GM12878 (cell line): Measurements from ENCODE around the gene NDEL1. TPM values are rescaled to one million over a fixed set of nuclear protein-coding genes. Genes with fewer than 3 reads are reported as not detected.

Experiments used
- ATAC-seq: fragments of 200-7000 bp; cut with Tn5 transposase; 3 replicates; pipeline ENCODE4 v1.9.1; 2020; ENCODE audit warnings: mild to moderate bottlenecking, moderate library complexity
- BruUV-seq: library from RNA; stranded (reverse); fragments of 400-500 nt; replicated peaks from 2 replicates; lab custom pipeline; 2021; lab: Mats Ljungman, UMichigan
- CTCF ChIA-PET: fragments of 300-600 bp; sonication (Branson Sonifier 250); formaldehyde crosslinking; extraction: SDS; loops from one replicate; lab custom pipeline; 2021; ENCODE audit warnings: inconsistent platforms; lab: Yijun Ruan, JAX
- POLR2A ChIA-PET: fragments of 350-600 bp; formaldehyde crosslinking; extraction: SDS; loops from one replicate; lab custom pipeline; 2021; ENCODE audit warnings: inconsistent platforms; lab: Charles Lee
- RAD21 ChIA-PET: fragments of 300-600 bp; sonication (Branson Sonifier 250); formaldehyde crosslinking; loops from one replicate; lab custom pipeline; 2023; ENCODE audit warnings: antibody characterized with exemption; ENCODE audit not compliant: unreplicated experiment; lab: Charles Lee
- SMC1A ChIA-PET: fragments of 300-600 bp; sonication (Branson Sonifier 250); formaldehyde crosslinking; loops from one replicate; lab custom pipeline; 2023; ENCODE audit not compliant: unreplicated experiment, uncharacterized antibody; lab: Charles Lee
- DNase-seq: peaks from one replicate; pipeline ENCODE4 v3.0.0-alpha.2; 2011; ENCODE audit warnings: low read depth, low spot score
- FAIRE-seq: peaks from 3 replicates; lab custom pipeline; 2011; peaks lifted over from hg19 to GRCh38; lab: Jason Lieb, UNC
- H2AFZ ChIP-seq: 2 replicates; pipeline ENCODE4 v1.6.0; 2011; ENCODE audit warnings: low read depth, low read length, control low read depth; ENCODE audit not compliant: control insufficient read depth
- H3K27ac ChIP-seq: 2 replicates; pipeline ENCODE4 v1.5.1; 2011; ENCODE audit warnings: control low read depth; ENCODE audit not compliant: control insufficient read depth, insufficient read depth
- H3K27me3 ChIP-seq, 2 experiments: replicated peaks in 1 of 2; 2 replicates each; pipeline versions ENCODE4 v1.6.0 to v1.6.1; 2011; ENCODE audit warnings: low read length in 1 of 2; ENCODE audit not compliant: control insufficient read depth in 2 of 2, insufficient read depth in 2 of 2
- H3K36me3 ChIP-seq, 2 experiments: 2 replicates each; pipeline ENCODE4 v1.5.1; 2011; ENCODE audit warnings: low read length in 1 of 2; ENCODE audit not compliant: control insufficient read depth in 2 of 2, insufficient read depth in 2 of 2
- H3K4me1 ChIP-seq: 2 replicates; pipeline ENCODE4 v1.6.1; 2011; ENCODE audit warnings: mild to moderate bottlenecking, low read length, moderate library complexity, mixed read lengths; ENCODE audit not compliant: control insufficient read depth, insufficient read depth
- H3K4me2 ChIP-seq: 2 replicates; pipeline ENCODE4 v1.6.0; 2011; ENCODE audit warnings: control low read depth; ENCODE audit not compliant: control insufficient read depth, insufficient read depth
- H3K4me3 ChIP-seq: fragments of 200-600 bp; sonication (generic); 2 replicates; pipeline ENCODE4 v1.5.1; 2016
- H3K79me2 ChIP-seq: 2 replicates; pipeline ENCODE4 v1.6.0; 2011; ENCODE audit warnings: low read length; ENCODE audit not compliant: control insufficient read depth, insufficient read depth
- H3K9ac ChIP-seq: 2 replicates; pipeline ENCODE4 v1.8.0; 2011; ENCODE audit warnings: low read length, control low read depth, mixed read lengths; ENCODE audit not compliant: control insufficient read depth, insufficient read depth
- H3K9me3 ChIP-seq: replicated peaks from 3 replicates; pipeline ENCODE4 v1.5.1; 2011; ENCODE audit warnings: mild to moderate bottlenecking, low read length; ENCODE audit not compliant: control insufficient read depth, insufficient read depth
- H4K20me1 ChIP-seq: 2 replicates; pipeline ENCODE4 v1.6.0; 2011; ENCODE audit not compliant: control insufficient read depth, insufficient read depth
- BCL11A ChIP-seq: IDR thresholded peaks from 2 replicates; pipeline ENCODE4 v1.6.1; 2011; ENCODE audit warnings: low read depth, low read length
- BHLHE40 ChIP-seq, 2 experiments: fragments of 450-650 bp in 1 of 2; IDR thresholded peaks; 2 replicates each; pipeline ENCODE4 v1.6.1; 2011 to 2017; ENCODE audit warnings: low read depth in 2 of 2, borderline replicate concordance in 1 of 2, improper control_type of control experiment in 1 of 2, low read length in 1 of 2, mild to moderate bottlenecking in 1 of 2
- EGR1 ChIP-seq, 2 experiments: IDR thresholded peaks; 1 replicate in 1 of 2; 2 replicates in 1 of 2; pipeline ENCODE4 v1.6.1; 2011 to 2012; ENCODE audit warnings: low read depth in 2 of 2, low read length in 2 of 2, borderline replicate concordance in 1 of 2, mild to moderate bottlenecking in 1 of 2, moderate library complexity in 1 of 2
- IRF4 ChIP-seq: IDR thresholded peaks from 2 replicates; pipeline ENCODE4 v1.6.1; 2011; ENCODE audit warnings: low read depth, low read length
- PAX5 ChIP-seq: IDR thresholded peaks from 2 replicates; pipeline ENCODE4 v1.6.1; 2011; ENCODE audit warnings: low read depth, low read length, borderline replicate concordance
- SMAD5 ChIP-seq: IDR thresholded peaks from 2 replicates; pipeline ENCODE4 v1.6.1; 2016; ENCODE audit warnings: antibody characterized with exemption, low read depth
- SMARCA5 ChIP-seq: fragments of 450-650 bp; IDR thresholded peaks from 2 replicates; pipeline ENCODE4 v1.6.1; 2017; ENCODE audit warnings: mild to moderate bottlenecking
- SRF ChIP-seq, 2 experiments: IDR thresholded peaks; 2 replicates each; pipeline ENCODE4 v1.6.1; 2011; ENCODE audit warnings: low read depth in 2 of 2, low read length in 2 of 2, mild to moderate bottlenecking in 1 of 2, moderate library complexity in 1 of 2
- STAT3 ChIP-seq: IDR thresholded peaks from 2 replicates; pipeline ENCODE4 v1.6.1; 2011; ENCODE audit warnings: low read depth, low read length, improper control_type of control experiment
- SUZ12 ChIP-seq: fragments of 200-600 bp; sonication (generic); IDR thresholded peaks from one replicate; pipeline ENCODE4 v1.6.1; 2018; ENCODE audit warnings: antibody characterized with exemption, mild to moderate bottlenecking; ENCODE audit not compliant: unreplicated experiment
- ZSCAN29 ChIP-seq: fragments of 450-650 bp; IDR thresholded peaks from 2 replicates; pipeline ENCODE4 v1.6.1; 2017; ENCODE audit warnings: mild to moderate bottlenecking, moderate library complexity
- ZZZ3 ChIP-seq: IDR thresholded peaks from 2 replicates; pipeline ENCODE4 v1.6.1; 2011; ENCODE audit warnings: low read depth; ENCODE audit not compliant: control insufficient read depth, insufficient read length
- WGBS: methylation state at CpG from one replicate; pipeline ENCODE4 v1.1.6; 2016; ENCODE audit warnings: low lambda C conversion rate; ENCODE audit not compliant: insufficient replicate concordance, insufficient coverage; ENCODE audit errors: missing lambda C conversion rate; 5-methylcytosine and 5-hydroxymethylcytosine counted together
- in situ Hi-C: fragments of 300-500 bp; cut with MboI; formaldehyde crosslinking; loops from 9 replicates; pipeline ENCODE4 v1.14.3; 2018; ENCODE audit warnings: mixed read lengths
- intact Hi-C: fragments of 100-400 bp; cut with micrococcal nuclease; formaldehyde crosslinking; loops from one replicate; pipeline ENCODE4 v1.14.2; 2022; ENCODE audit not compliant: unreplicated experiment
- polyA plus RNA-seq, 11 experiments: library from polyadenylated mRNA; depleted of rRNA in 4 of 11; unstranded in 6 of 11; stranded (reverse) in 5 of 11; fragments of >200 nt; fragmentation: Nextera tagmentation in 4 of 11; fragmentation: Illumina TruSeq in 1 of 11; extraction: Ambion mirVana in 4 of 11; extraction: Trizol in 1 of 11; gene quantifications; 1 replicate in 1 of 11; 2 replicates in 10 of 11; pipeline versions ENCODE4 v1.2.1 to v1.2.3, GENCODE V29; 2011 to 2016; ENCODE audit warnings: inconsistent platforms in 2 of 11, missing spikeins in 2 of 11, low read depth in 1 of 11
- total RNA-seq, 4 experiments: library from RNA; depleted of rRNA in 3 of 4; stranded (reverse); fragments of >200 nt in 3 of 4; fragmentation: Illumina TruSeq in 1 of 4; extraction: Trizol in 1 of 4; gene quantifications; 2 replicates each; pipeline versions ENCODE4 v1.2.1 to v1.2.3, GENCODE V29; 2013 to 2021
- TF ChIP-seq, protein P1 (sequence below): fragments of 450-650 bp; IDR thresholded peaks from 2 replicates; pipeline ENCODE4 v1.6.1; 2018; ENCODE audit warnings: mild to moderate bottlenecking, low read depth, moderate library complexity; ENCODE audit not compliant: partially characterized antibody
- TF ChIP-seq, protein P2 (sequence below): fragments of 450-650 bp; IDR thresholded peaks from 2 replicates; pipeline ENCODE4 v1.6.1; 2016; ENCODE audit warnings: mild to moderate bottlenecking

NDEL1 gene
- total and polyA plus RNA-seq, 10 of the 15 experiments (the other 5 are each of a cell fraction or from before 2014, with no cell fraction given), result 0.72 to 41.5 (median 29.9) TPM

GRCh38 chr17:8402921-8403536 lies 32.7 kb upstream of the NDEL1 start:
- H3K79me2 ChIP-seq, result no peaks in the 10 kb centered on the region
- no peaks in the 10 kb centered on the region; a peak in 1 of 4 replicates for H3K27me3 ChIP-seq
- TF ChIP-seq ZZZ3 (no peak), STAT3 (no peak), ZSCAN29 (no peak), SUZ12 (no peak), BHLHE40 (IDR thresholded peaks at IDR 0.05; ENCODE audit: borderline replicate concordance in 1 of 2, low read depth in 2 of 2, low read length in 1 of 2) (no peak), PAX5 (no peak), SMAD5 (no peak), EGR1 (IDR thresholded peaks at IDR 0.05; ENCODE audit: borderline replicate concordance in 1 of 2, low read depth in 2 of 2, low read length in 2 of 2) (no peak), SRF (IDR thresholded peaks at IDR 0.05; ENCODE audit: low read depth in 2 of 2, low read length in 2 of 2) (no peak), IRF4 (no peak), SMARCA5 (no peak), BCL11A (no peak)
- TF ChIP-seq, protein P1, sequence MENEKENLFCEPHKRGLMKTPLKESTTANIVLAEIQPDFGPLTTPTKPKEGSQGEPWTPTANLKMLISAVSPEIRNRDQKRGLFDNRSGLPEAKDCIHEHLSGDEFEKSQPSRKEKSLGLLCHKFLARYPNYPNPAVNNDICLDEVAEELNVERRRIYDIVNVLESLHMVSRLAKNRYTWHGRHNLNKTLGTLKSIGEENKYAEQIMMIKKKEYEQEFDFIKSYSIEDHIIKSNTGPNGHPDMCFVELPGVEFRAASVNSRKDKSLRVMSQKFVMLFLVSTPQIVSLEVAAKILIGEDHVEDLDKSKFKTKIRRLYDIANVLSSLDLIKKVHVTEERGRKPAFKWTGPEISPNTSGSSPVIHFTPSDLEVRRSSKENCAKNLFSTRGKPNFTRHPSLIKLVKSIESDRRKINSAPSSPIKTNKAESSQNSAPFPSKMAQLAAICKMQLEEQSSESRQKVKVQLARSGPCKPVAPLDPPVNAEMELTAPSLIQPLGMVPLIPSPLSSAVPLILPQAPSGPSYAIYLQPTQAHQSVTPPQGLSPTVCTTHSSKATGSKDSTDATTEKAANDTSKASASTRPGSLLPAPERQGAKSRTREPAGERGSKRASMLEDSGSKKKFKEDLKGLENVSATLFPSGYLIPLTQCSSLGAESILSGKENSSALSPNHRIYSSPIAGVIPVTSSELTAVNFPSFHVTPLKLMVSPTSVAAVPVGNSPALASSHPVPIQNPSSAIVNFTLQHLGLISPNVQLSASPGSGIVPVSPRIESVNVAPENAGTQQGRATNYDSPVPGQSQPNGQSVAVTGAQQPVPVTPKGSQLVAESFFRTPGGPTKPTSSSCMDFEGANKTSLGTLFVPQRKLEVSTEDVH, result no peak
- TF ChIP-seq, protein P2, sequence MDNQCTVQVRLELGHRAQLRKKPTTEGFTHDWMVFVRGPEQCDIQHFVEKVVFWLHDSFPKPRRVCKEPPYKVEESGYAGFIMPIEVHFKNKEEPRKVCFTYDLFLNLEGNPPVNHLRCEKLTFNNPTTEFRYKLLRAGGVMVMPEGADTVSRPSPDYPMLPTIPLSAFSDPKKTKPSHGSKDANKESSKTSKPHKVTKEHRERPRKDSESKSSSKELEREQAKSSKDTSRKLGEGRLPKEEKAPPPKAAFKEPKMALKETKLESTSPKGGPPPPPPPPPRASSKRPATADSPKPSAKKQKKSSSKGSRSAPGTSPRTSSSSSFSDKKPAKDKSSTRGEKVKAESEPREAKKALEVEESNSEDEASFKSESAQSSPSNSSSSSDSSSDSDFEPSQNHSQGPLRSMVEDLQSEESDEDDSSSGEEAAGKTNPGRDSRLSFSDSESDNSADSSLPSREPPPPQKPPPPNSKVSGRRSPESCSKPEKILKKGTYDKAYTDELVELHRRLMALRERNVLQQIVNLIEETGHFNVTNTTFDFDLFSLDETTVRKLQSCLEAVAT, result no peak
- WGBS, result 41% methylated on average over 11 of the region's 11 CpGs
- in situ Hi-C loops, result no loop called here
- no TSS peak for BruUV-seq
- no peaks in the 10 kb centered on the region for H3K4me1 ChIP-seq
- ATAC-seq (no peak), DNase-seq (no peak), FAIRE-seq (no peak)
- no peaks in the 10 kb centered on the region for H3K9me3 ChIP-seq
- ChIA-PET SMC1A (interaction anchor here (0.6 kb wide), 1 partner anchor 311 kb away, joined by 3 read pairs; no protein-coding TSS in a partner anchor), RAD21 (no interaction called here), CTCF (interaction anchor here (0.5 to 0.9 kb wide), 2 partner anchors 83 to 328 kb away, joined by 3 read pairs; no protein-coding TSS in a partner anchor), POLR2A (no interaction called here)
- H2AFZ ChIP-seq, result no peak overlapping the region
- no peak overlapping the region for H3K27ac ChIP-seq
- intact Hi-C loops, result no loop called here
- no peak overlapping the region for H3K4me2 ChIP-seq
- H3K36me3 ChIP-seq, result no peaks in the 10 kb centered on the region
- H3K9ac ChIP-seq, result no peak overlapping the region
- no peak overlapping the region for H3K4me3 ChIP-seq
- no peaks in the 10 kb centered on the region for H4K20me1 ChIP-seq
